NB4 (cell line): ENCODE measurements around the gene TEX14.
"Not testable (repeated sequence)": the region's sequence is repeated elsewhere in the genome, so short reads cannot be mapped to it uniquely, and the experiment has no call there.

Source experiments
- DNase-seq: peaks from one replicate; pipeline ENCODE4 v3.0.0; 2010; ENCODE audit warnings: low read depth
- H3K4me3 ChIP-seq: one replicate; pipeline ENCODE4 v1.5.1; 2011; ENCODE audit warnings: mild to moderate bottlenecking, low read depth, low read length, moderate library complexity
- MAX ChIP-seq: IDR thresholded peaks from 2 replicates; pipeline ENCODE4 v1.6.1; 2011; ENCODE audit warnings: low read depth, low read length
- MYC ChIP-seq: IDR thresholded peaks from 2 replicates; pipeline ENCODE4 v1.6.1; 2011; ENCODE audit warnings: low read depth, low read length
- POLR2A ChIP-seq: IDR thresholded peaks from 2 replicates; pipeline ENCODE4 v1.6.1; 2011; ENCODE audit warnings: mild to moderate bottlenecking; ENCODE audit not compliant: insufficient read length; ENCODE audit errors: extremely low read depth
- TF ChIP-seq, protein P1 (sequence below): IDR thresholded peaks from one replicate; pipeline ENCODE4 v1.5.1; 2012; ENCODE audit warnings: low read depth, low read length

Gene TEX14

DNA sequence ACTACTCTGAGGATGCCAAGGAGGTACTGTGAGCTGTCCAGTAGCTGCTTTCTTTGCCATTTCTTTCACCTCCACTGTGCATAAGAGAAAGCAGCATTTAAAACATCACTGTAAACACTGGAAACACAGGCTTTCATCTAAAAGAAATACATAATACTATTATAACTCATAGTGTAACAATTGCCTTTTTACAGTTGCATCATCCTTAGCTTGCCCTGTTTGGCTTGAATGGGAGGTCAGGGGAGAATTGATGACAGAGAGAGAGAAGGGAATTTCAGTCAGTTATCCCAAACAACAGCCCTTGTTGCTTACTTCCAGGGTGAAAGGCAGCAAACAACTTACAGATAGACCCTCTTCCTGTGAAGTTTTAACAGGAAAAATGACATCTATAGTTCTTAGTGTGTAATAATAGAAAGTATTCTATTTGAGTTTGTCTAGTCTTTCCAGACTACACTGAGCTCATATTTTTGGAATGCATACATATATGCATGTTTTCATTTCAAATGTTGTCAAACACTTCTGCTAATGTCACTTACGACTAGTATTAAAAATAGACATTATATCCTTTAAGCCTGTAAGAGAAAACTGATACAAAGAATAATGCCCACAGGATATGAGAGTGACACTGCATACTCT, 105.7 kb downstream of the TEX14 start:
- DNase-seq = no peak
- no peak for TF ChIP-seq MAX
- TF ChIP-seq, protein P1, sequence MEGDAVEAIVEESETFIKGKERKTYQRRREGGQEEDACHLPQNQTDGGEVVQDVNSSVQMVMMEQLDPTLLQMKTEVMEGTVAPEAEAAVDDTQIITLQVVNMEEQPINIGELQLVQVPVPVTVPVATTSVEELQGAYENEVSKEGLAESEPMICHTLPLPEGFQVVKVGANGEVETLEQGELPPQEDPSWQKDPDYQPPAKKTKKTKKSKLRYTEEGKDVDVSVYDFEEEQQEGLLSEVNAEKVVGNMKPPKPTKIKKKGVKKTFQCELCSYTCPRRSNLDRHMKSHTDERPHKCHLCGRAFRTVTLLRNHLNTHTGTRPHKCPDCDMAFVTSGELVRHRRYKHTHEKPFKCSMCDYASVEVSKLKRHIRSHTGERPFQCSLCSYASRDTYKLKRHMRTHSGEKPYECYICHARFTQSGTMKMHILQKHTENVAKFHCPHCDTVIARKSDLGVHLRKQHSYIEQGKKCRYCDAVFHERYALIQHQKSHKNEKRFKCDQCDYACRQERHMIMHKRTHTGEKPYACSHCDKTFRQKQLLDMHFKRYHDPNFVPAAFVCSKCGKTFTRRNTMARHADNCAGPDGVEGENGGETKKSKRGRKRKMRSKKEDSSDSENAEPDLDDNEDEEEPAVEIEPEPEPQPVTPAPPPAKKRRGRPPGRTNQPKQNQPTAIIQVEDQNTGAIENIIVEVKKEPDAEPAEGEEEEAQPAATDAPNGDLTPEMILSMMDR = no peak
- no peak for TF ChIP-seq MYC
- TF ChIP-seq POLR2A = no peak
- H3K4me3 ChIP-seq = no peak overlapping the region

- no peak overlapping the region for H3K4me3 ChIP-seq
- no peak for TF ChIP-seq MYC
- no peak for TF ChIP-seq MAX
- TF ChIP-seq POLR2A = no peak
- TF ChIP-seq, protein P1 = no peak
- no peak for DNase-seq
Observed at GRCh38 chr17:58585554-58585953, 106.3 kb downstream of the TEX14 start.

DNA sequence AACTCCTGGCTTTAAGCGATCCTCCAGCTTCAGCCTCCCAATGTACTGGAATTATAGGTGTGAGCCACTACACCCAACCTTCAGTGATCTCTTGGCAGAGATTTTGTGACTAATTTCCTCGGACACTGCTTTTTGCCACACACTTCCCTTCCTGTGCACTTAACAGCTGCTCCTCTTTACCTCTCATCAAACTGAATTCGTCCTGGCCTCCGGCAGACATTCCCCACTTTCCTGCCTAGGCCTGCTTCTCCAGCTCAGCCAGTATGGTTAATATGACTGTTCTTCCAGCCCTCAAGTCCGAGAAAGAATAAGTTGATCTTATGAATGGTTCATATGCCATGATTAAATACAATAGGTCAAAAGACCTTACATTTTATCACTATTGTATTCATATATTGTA, 108.4 kb downstream of the TEX14 start:
- no peak for DNase-seq
- H3K4me3 ChIP-seq = no peak overlapping the region
- TF ChIP-seq POLR2A (no peak), MAX (no peak), MYC (no peak)
- TF ChIP-seq, protein P1 = no peak

DNA sequence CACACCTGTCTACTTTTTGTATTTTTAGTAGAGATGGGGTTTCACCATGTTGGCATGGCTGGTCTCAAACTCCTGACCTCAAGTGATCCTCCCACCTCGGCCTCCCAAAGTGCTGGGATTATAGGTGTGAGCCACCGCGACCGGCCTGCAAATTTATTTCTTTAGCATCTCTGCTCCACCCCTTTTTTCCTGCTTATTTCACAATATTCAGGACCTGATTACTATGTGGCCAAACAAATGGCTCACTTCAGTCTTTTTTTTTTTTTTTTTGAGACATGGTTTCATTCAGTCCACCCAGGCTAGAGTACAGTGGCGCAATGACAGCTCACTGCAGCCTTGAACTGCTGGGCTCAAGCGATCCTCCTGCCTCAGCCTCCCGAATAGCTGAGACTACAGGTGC, 109.1 kb downstream of the TEX14 start:
- not testable (repeated sequence) for DNase-seq, H3K4me3 ChIP-seq

DNA sequence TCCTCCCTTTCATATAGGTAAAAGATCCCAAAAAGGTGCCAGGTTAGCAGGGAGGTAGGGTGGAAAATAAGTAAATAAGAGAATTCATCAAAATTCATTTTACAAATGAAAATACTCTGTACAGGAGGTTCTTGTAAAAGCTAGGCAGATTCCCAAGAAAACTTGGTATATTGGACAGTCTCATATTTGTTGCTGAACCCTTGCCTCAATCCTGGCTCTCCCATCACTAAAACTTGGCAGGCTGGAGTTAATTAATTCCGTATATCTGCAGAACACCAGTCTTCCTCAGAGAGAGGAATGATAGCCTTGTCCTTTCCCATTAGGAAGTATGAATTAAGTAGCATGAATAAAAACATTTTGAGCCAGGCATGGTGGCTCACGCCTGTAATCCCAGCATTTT, 111.2 kb downstream of the TEX14 start:
- no peak overlapping the region for H3K4me3 ChIP-seq
- no peak for DNase-seq
- TF ChIP-seq POLR2A = no peak
- TF ChIP-seq, protein P1 = no peak
- TF ChIP-seq MYC = no peak
- no peak for TF ChIP-seq MAX

DNA sequence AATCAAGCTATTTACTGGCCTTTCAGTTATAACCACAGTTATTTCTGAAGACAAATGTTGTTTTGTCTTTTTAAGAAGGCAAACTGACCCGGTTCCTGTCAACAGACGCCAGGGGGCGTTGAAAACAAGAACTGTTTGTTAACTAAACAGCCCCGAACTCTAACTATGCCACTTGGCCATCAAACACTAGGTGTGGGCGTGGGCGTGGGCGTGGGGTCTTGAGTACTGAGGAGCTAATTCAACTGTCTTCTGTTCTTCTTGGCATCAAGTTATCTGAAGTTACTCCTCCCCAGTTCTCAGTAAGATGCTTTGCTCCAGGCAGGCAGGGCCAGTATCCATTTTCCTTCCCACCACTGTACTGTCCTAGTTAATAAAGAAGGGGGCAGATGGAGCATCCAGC, 114.1 kb downstream of the TEX14 start:
- peak; percentile 67 for DNase-seq
- H3K4me3 ChIP-seq = no peak overlapping the region
- no peak for TF ChIP-seq POLR2A
- TF ChIP-seq, protein P1 = peak; percentile 79
